HG02642 (cell line): ENCODE measurements around the gene CASKIN2.

ENCODE experiments used
- ATAC-seq: cut with Tn5 transposase; IDR thresholded peaks from one replicate; pipeline ENCODE4 v1.9.1; 2021; ENCODE audit warnings: mild to moderate bottlenecking; ENCODE audit not compliant: unreplicated experiment, poor library complexity

Gene CASKIN2

GRCh38 chr17:75506888-75507287 lies 8.4 kb downstream of the CASKIN2 start:
- ATAC-seq = no peak

- ATAC-seq = no peak
These were observed 9.2 kb downstream of the CASKIN2 start for GRCh38 chr17:75506134-75506533.

- no peak for ATAC-seq
These were observed 9.7 kb downstream of the CASKIN2 start for GRCh38 chr17:75505640-75506039.

- ATAC-seq = no peak
These were observed 10.3 kb downstream of the CASKIN2 start for GRCh38 chr17:75505152-75505409.

- ATAC-seq = no peak
These were observed 10.8 kb downstream of the CASKIN2 start for GRCh38 chr17:75504347-75505151.

- no peak for ATAC-seq
These were observed 11.4 kb downstream of the CASKIN2 start for GRCh38 chr17:75503976-75504346.

- ATAC-seq = no peak
These were observed 11.9 kb downstream of the CASKIN2 start for GRCh38 chr17:75503337-75503950.

- no peak for ATAC-seq
These were observed 12.5 kb downstream of the CASKIN2 start for GRCh38 chr17:75502721-75503329.

- ATAC-seq = no peak
These were observed 13.1 kb downstream of the CASKIN2 start for GRCh38 chr17:75502072-75502720.

GRCh38 chr17:75501378-75502071 lies 13.8 kb downstream of the CASKIN2 start:
- ATAC-seq = no peak

- ATAC-seq = no peak
These were observed 14.7 kb downstream of the CASKIN2 start for GRCh38 chr17:75500419-75501216.

- ATAC-seq = no peak
These were observed 15.9 kb downstream of the CASKIN2 start for GRCh38 chr17:75499313-75500022.

- ATAC-seq = no peak
These were observed 16.6 kb downstream of the CASKIN2 start for GRCh38 chr17:75498726-75499213.

- ATAC-seq = no peak
These were observed 17.2 kb downstream of the CASKIN2 start for GRCh38 chr17:75498039-75498725.

- no peak for ATAC-seq
These were observed 19.3 kb downstream of the CASKIN2 start for GRCh38 chr17:75496005-75496404.

- ATAC-seq = no peak
These were observed 20.9 kb downstream of the CASKIN2 start for GRCh38 chr17:75494326-75494877.

GRCh38 chr17:75493476-75494129 lies 21.7 kb downstream of the CASKIN2 start:
- no peak for ATAC-seq
